Nephron progenitor cell (in vitro differentiated cells): ENCODE data around the gene SEMA5B.
A peak's percentile ranks its signal among the peaks of the same experiment; 100 is the strongest.

ENCODE experiments used
- DNase-seq: peaks from one replicate; pipeline ENCODE4 v3.0.0; 2021
- H3K27ac Mint-ChIP-seq: 2 replicates; pipeline ENCODE4 v1.8.0; 2021; ENCODE audit warnings: mild to moderate bottlenecking, moderate library complexity, mixed read lengths
- H3K27me3 Mint-ChIP-seq: 2 replicates; pipeline ENCODE4 v1.8.0; 2021; ENCODE audit warnings: mild to moderate bottlenecking, low read depth, mixed read lengths; ENCODE audit not compliant: poor library complexity
- H3K36me3 Mint-ChIP-seq: 2 replicates; pipeline ENCODE4 v1.8.0; 2021; ENCODE audit warnings: low read depth, mixed read lengths
- H3K4me1 Mint-ChIP-seq: 2 replicates; pipeline ENCODE4 v1.8.0; 2021; ENCODE audit warnings: mixed read lengths
- H3K4me3 Mint-ChIP-seq: 2 replicates; pipeline ENCODE4 v1.8.0; 2021; ENCODE audit warnings: mild to moderate bottlenecking, moderate library complexity, mixed read lengths
- H3K9me3 Mint-ChIP-seq: 2 replicates; pipeline ENCODE4 v1.8.0; 2021; ENCODE audit warnings: mild to moderate bottlenecking, moderate library complexity, mixed read lengths
- CTCF ChIP-seq: fragments of 200-600 bp; sonication (generic); IDR thresholded peaks from 2 replicates; pipeline ENCODE4 v1.5.0; 2021; ENCODE audit warnings: antibody characterized with exemption

Gene SEMA5B

GRCh38 chr3:122873741-122874515 is 153.6 kb downstream of the SEMA5B start:
- H3K9me3 Mint-ChIP-seq = no peaks in the 10 kb centered on the region

GRCh38 chr3:122868322-122868721 is 159.2 kb downstream of the SEMA5B start:
- DNase-seq = no peak
- H3K36me3 Mint-ChIP-seq = peaks cover 17% of the 10 kb centered on the region
- H3K9me3 Mint-ChIP-seq = no peaks in the 10 kb centered on the region
- H3K4me3 Mint-ChIP-seq = no peak overlapping the region
- no peak overlapping the region for H3K27ac Mint-ChIP-seq
- H3K4me1 Mint-ChIP-seq = no peaks in the 10 kb centered on the region
- TF ChIP-seq CTCF = no peak
- no peaks in the 10 kb centered on the region for H3K27me3 Mint-ChIP-seq

More at GRCh38 chr3:122873741-122874515, 153.6 kb downstream of the SEMA5B start:
- no peak for DNase-seq
- peak overlapping the region; percentile 30 for H3K27ac Mint-ChIP-seq
- H3K27me3 Mint-ChIP-seq = no peaks in the 10 kb centered on the region
- TF ChIP-seq CTCF = no peak
- no peaks in the 10 kb centered on the region for H3K4me1 Mint-ChIP-seq
- no peak overlapping the region for H3K4me3 Mint-ChIP-seq
- peaks cover under 1% of the 10 kb centered on the region for H3K36me3 Mint-ChIP-seq

- Mint-ChIP-seq H3K27me3 (no peaks in the 10 kb centered on the region), H3K4me3 (no peak overlapping the region), H3K9me3 (no peaks in the 10 kb centered on the region), H3K27ac (no peak overlapping the region), H3K36me3 (peaks cover 17% of the 10 kb centered on the region), H3K4me1 (no peaks in the 10 kb centered on the region)
- TF ChIP-seq CTCF = no peak
- DNase-seq = no peak
Measured at GRCh38 chr3:122864498-122864897, 163.1 kb downstream of the SEMA5B start.

- H3K36me3 Mint-ChIP-seq = peaks cover 11% of the 10 kb centered on the region
- H3K4me1 Mint-ChIP-seq = no peaks in the 10 kb centered on the region
- no peak overlapping the region for H3K27ac Mint-ChIP-seq
- no peaks in the 10 kb centered on the region for H3K9me3 Mint-ChIP-seq
- TF ChIP-seq CTCF = no peak
- H3K4me3 Mint-ChIP-seq = no peak overlapping the region
- DNase-seq = no peak
- no peaks in the 10 kb centered on the region for H3K27me3 Mint-ChIP-seq
Measured at GRCh38 chr3:122862381-122862780, 165.2 kb downstream of the SEMA5B start.
